ENCODE measurements around the gene ZSCAN29.

Gene ZSCAN29

GRCh38 chr15:43360821-43361220 lies 10.0 kb downstream of the ZSCAN29 start:
- ATAC-seq = no peak
- TF ChIP-seq ZNF8 (CRISPR knock-in tag; IDR thresholded peaks at IDR 0.05) (no peak), TOX (CRISPR knock-in tag; IDR thresholded peaks at IDR 0.05; ENCODE audit: borderline replicate concordance) (no peak), ESRRG (CRISPR knock-in tag; IDR thresholded peaks at IDR 0.05) (no peak), GLIS3 (CRISPR knock-in tag; IDR thresholded peaks at IDR 0.05) (no peak), ZC3H10 (CRISPR knock-in tag; IDR thresholded peaks at IDR 0.05) (no peak), PPARA (CRISPR knock-in tag; IDR thresholded peaks at IDR 0.05; ENCODE audit: borderline replicate concordance) (no peak), POU6F1 (CRISPR knock-in tag; IDR thresholded peaks at IDR 0.05; ENCODE audit: borderline replicate concordance, low read depth) (no peak)

GRCh38 chr15:43352693-43353382 lies 18.0 kb downstream of the ZSCAN29 start:
- TF ChIP-seq CREB5 (CRISPR knock-in tag; IDR thresholded peaks at IDR 0.05; ENCODE audit: low read depth) (no peak), PATZ1 (CRISPR knock-in tag; IDR thresholded peaks at IDR 0.05; ENCODE audit: borderline replicate concordance) (no peak), PPARA (CRISPR knock-in tag; IDR thresholded peaks at IDR 0.05; ENCODE audit: borderline replicate concordance) (no peak)
- ATAC-seq = no peak

GRCh38 chr15:43347114-43347513 lies 23.7 kb downstream of the ZSCAN29 start:
- no peak for TF ChIP-seq ZFP3 (CRISPR knock-in tag; IDR thresholded peaks at IDR 0.05)
- TF ChIP-seq ISL1 (CRISPR knock-in tag; IDR thresholded peaks at IDR 0.05) = no peak
- TF ChIP-seq RARB (CRISPR knock-in tag; IDR thresholded peaks at IDR 0.05) = no peak
- TF ChIP-seq CSDC2 (CRISPR knock-in tag; IDR thresholded peaks at IDR 0.05) = no peak
- TF ChIP-seq TCF4 (CRISPR knock-in tag; IDR thresholded peaks at IDR 0.05; ENCODE audit: borderline replicate concordance) = no peak
- no peak for TF ChIP-seq PATZ1 (CRISPR knock-in tag; IDR thresholded peaks at IDR 0.05; ENCODE audit: borderline replicate concordance)

GRCh38 chr15:43346305-43346704 lies 24.5 kb downstream of the ZSCAN29 start:
- no peak for TF ChIP-seq POU6F1 (CRISPR knock-in tag; IDR thresholded peaks at IDR 0.05; ENCODE audit: borderline replicate concordance, low read depth)
- TF ChIP-seq ZNF565 (CRISPR knock-in tag; conservative IDR thresholded peaks at IDR 0.05; ENCODE audit: low read depth) = no peak
- TF ChIP-seq CREB5 (CRISPR knock-in tag; IDR thresholded peaks at IDR 0.05; ENCODE audit: low read depth) = no peak
- no peak for TF ChIP-seq BACH2 (CRISPR knock-in tag; IDR thresholded peaks at IDR 0.05; ENCODE audit: borderline replicate concordance)
- TF ChIP-seq ISL1 (CRISPR knock-in tag; IDR thresholded peaks at IDR 0.05) = no peak
- no peak for TF ChIP-seq PPARA (CRISPR knock-in tag; IDR thresholded peaks at IDR 0.05; ENCODE audit: borderline replicate concordance)
- TF ChIP-seq CSDC2 (CRISPR knock-in tag; IDR thresholded peaks at IDR 0.05) = no peak
- TF ChIP-seq TSHZ2 (CRISPR knock-in tag; IDR thresholded peaks at IDR 0.05) = no peak
- no peak for TF ChIP-seq SNAI2 (CRISPR knock-in tag; IDR thresholded peaks at IDR 0.05)
- no peak for TF ChIP-seq TCF4 (CRISPR knock-in tag; IDR thresholded peaks at IDR 0.05; ENCODE audit: borderline replicate concordance)
- no peak for ATAC-seq

More at GRCh38 chr15:43347114-43347513, 23.7 kb downstream of the ZSCAN29 start:
- ATAC-seq = no peak
